CD14-positive monocyte (primary cell): ENCODE results near the gene GRIK4. TPM values are rescaled to one million over a fixed set of nuclear protein-coding genes. Genes with fewer than 3 reads are reported as not detected.

Experiments
- DNase-seq, 3 donors: peaks; one replicate each; pipeline ENCODE4 v3.0.0-alpha.2; 2011 to 2022
- H2AFZ ChIP-seq: 2 replicates; pipeline ENCODE4 v1.6.0; 2012; ENCODE audit warnings: mild to moderate bottlenecking, low read depth, low read length, inconsistent platforms; ENCODE audit not compliant: insufficient read depth, poor library complexity, severe bottlenecking
- H3K27ac ChIP-seq, 2 donors: 1 replicate in 1 of 2; 2 replicates in 1 of 2; pipeline ENCODE4 v1.5.1; 2012 to 2013; ENCODE audit warnings: low read length in 2 of 2, control low read depth in 1 of 2, inconsistent platforms in 1 of 2, low read depth in 1 of 2, mild to moderate bottlenecking in 1 of 2
- H3K27me3 ChIP-seq, 2 donors: one replicate each; pipeline versions ENCODE4 v1.6.0 to v1.6.1; 2011 to 2013; ENCODE audit warnings: low read length in 2 of 2; ENCODE audit not compliant: control insufficient read depth in 2 of 2, insufficient read depth in 2 of 2
- H3K36me3 ChIP-seq, 2 donors: replicated peaks in 1 of 2; 1 replicate in 1 of 2; 2 replicates in 1 of 2; pipeline versions ENCODE4 v1.5.1 to v1.6.1; 2012 to 2013; ENCODE audit warnings: low read length in 2 of 2, control low read depth in 1 of 2, inconsistent platforms in 1 of 2, mild to moderate bottlenecking in 1 of 2; ENCODE audit not compliant: insufficient read depth in 2 of 2, control insufficient read depth in 1 of 2
- H3K4me1 ChIP-seq, 2 donors: 1 replicate in 1 of 2; 2 replicates in 1 of 2; pipeline versions ENCODE4 v1.5.1 to v1.6.1; 2012 to 2013; ENCODE audit warnings: low read length in 2 of 2, control low read depth in 1 of 2, inconsistent platforms in 1 of 2, mild to moderate bottlenecking in 1 of 2, moderate library complexity in 1 of 2; ENCODE audit not compliant: insufficient read depth in 2 of 2, control insufficient read depth in 1 of 2
- H3K4me2 ChIP-seq: replicated peaks from 2 replicates; pipeline ENCODE3; 2012; ENCODE audit warnings: low read length, moderate library complexity, mild to moderate bottlenecking; ENCODE audit not compliant: poor library complexity, severe bottlenecking; ENCODE audit errors: extremely low read depth
- H3K4me3 ChIP-seq, 3 experiments: fragments of 200-600 bp in 1 of 3; sonication (generic) in 1 of 3; replicated peaks in 1 of 3; 1 replicate in 2 of 3; 2 replicates in 1 of 3; pipeline ENCODE4 v1.5.1; 2011 to 2013; ENCODE audit warnings: low read length in 3 of 3, mild to moderate bottlenecking in 3 of 3, control low read depth in 2 of 3, low read depth in 2 of 3, inconsistent platforms in 1 of 3, moderate library complexity in 1 of 3
- H3K79me2 ChIP-seq: 2 replicates; pipeline ENCODE4 v1.6.0; 2012; ENCODE audit warnings: mild to moderate bottlenecking, control low read depth, inconsistent platforms, low read length, moderate library complexity; ENCODE audit not compliant: insufficient read depth
- H3K9ac ChIP-seq: 2 replicates; pipeline ENCODE4 v1.6.0; 2017; ENCODE audit warnings: low read length, mild to moderate bottlenecking; ENCODE audit not compliant: insufficient read depth, poor library complexity, severe bottlenecking
- H3K9me3 ChIP-seq, 2 donors: replicated peaks in 1 of 2; 1 replicate in 1 of 2; 2 replicates in 1 of 2; pipeline versions ENCODE4 v1.5.1 to v1.6.1; 2012 to 2013; ENCODE audit warnings: low read length in 2 of 2, control low read depth in 1 of 2; ENCODE audit not compliant: control insufficient read depth in 1 of 2, insufficient read depth in 1 of 2
- H4K20me1 ChIP-seq: 2 replicates; pipeline ENCODE4 v1.6.0; 2012; ENCODE audit warnings: mild to moderate bottlenecking, low read length, control low read depth, moderate library complexity; ENCODE audit not compliant: insufficient read depth
- H3K27ac Mint-ChIP-seq, 7 donors: one replicate each; pipeline ENCODE4 v1.8.0; 2020; ENCODE audit warnings: mild to moderate bottlenecking in 7 of 7, mixed read lengths in 7 of 7, moderate library complexity in 6 of 7, inconsistent platforms in 2 of 7
- H3K27me3 Mint-ChIP-seq, 3 donors: one replicate each; pipeline ENCODE4 v1.8.0; 2021 to 2022; ENCODE audit warnings: low read depth in 3 of 3, mild to moderate bottlenecking in 3 of 3, mixed read lengths in 3 of 3, moderate library complexity in 3 of 3, inconsistent platforms in 1 of 3
- H3K36me3 Mint-ChIP-seq, 2 donors: one replicate each; pipeline ENCODE4 v1.8.0; 2020; ENCODE audit warnings: mixed read lengths in 2 of 2, inconsistent platforms in 1 of 2, mild to moderate bottlenecking in 1 of 2
- H3K4me1 Mint-ChIP-seq: one replicate; pipeline ENCODE4 v1.8.0; 2020; ENCODE audit warnings: mild to moderate bottlenecking, mixed read lengths
- H3K4me3 Mint-ChIP-seq, 2 donors: one replicate each; pipeline ENCODE4 v1.8.0; 2020; ENCODE audit warnings: mild to moderate bottlenecking in 2 of 2, mixed read lengths in 2 of 2, moderate library complexity in 1 of 2
- H3K9me3 Mint-ChIP-seq, 7 donors: one replicate each; pipeline ENCODE4 v1.8.0; 2020 to 2022; ENCODE audit warnings: mixed read lengths in 7 of 7, mild to moderate bottlenecking in 6 of 7, moderate library complexity in 6 of 7, inconsistent platforms in 2 of 7
- WGBS: methylation state at CpG from one replicate; pipeline ENCODE4 v1.1.5; 2013; ENCODE audit warnings: missing lambda C conversion rate; ENCODE audit not compliant: insufficient coverage; 5-methylcytosine and 5-hydroxymethylcytosine counted together
- intact Hi-C, 2 donors: fragments of 100-400 bp; cut with micrococcal nuclease; formaldehyde crosslinking; loops; one replicate each; pipeline versions ENCODE4 v1.15.0 to v1.15.1; 2023
- polyA plus RNA-seq, 3 donors: library from polyadenylated mRNA; depleted of rRNA in 1 of 3; unstranded in 2 of 3; stranded (reverse) in 1 of 3; fragments of 300-500 nt in 2 of 3; fragments of >200 nt in 1 of 3; fragmentation: Illumina TruSeq in 2 of 3; gene quantifications; 1 replicate in 2 of 3; 2 replicates in 1 of 3; pipeline ENCODE4 v1.2.3, GENCODE V29; 2012 to 2021
- TF ChIP-seq, protein P1 (sequence below): fragments of 200-600 bp; IDR thresholded peaks from one replicate; pipeline ENCODE4 v1.8.0; 2022; ENCODE audit warnings: antibody characterized with exemption, mild to moderate bottlenecking

Gene GRIK4
- polyA plus RNA-seq, 3 donors: not detected

DNA sequence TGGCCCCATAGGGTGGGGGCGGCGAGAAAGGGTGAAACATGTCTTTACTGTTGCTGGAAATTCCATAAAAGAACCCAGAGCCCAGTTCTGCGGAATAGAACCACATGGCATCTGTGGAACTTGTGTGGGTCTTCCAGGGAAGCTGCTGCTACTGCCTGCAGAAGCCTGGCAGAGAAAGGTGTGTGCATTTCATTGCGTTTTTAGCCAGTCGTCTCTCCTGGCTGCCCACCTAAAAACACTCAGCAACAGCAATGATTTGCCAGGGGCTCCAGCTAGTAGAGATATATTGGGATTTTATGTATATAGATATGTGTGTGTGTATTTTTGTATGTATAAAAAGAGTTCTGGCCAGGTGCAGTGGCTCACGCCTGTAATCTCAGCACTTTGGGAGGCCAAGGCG is 385.1 kb downstream of the GRIK4 start:
- TF ChIP-seq, protein P1, sequence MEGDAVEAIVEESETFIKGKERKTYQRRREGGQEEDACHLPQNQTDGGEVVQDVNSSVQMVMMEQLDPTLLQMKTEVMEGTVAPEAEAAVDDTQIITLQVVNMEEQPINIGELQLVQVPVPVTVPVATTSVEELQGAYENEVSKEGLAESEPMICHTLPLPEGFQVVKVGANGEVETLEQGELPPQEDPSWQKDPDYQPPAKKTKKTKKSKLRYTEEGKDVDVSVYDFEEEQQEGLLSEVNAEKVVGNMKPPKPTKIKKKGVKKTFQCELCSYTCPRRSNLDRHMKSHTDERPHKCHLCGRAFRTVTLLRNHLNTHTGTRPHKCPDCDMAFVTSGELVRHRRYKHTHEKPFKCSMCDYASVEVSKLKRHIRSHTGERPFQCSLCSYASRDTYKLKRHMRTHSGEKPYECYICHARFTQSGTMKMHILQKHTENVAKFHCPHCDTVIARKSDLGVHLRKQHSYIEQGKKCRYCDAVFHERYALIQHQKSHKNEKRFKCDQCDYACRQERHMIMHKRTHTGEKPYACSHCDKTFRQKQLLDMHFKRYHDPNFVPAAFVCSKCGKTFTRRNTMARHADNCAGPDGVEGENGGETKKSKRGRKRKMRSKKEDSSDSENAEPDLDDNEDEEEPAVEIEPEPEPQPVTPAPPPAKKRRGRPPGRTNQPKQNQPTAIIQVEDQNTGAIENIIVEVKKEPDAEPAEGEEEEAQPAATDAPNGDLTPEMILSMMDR: no peak
- Histone ChIP-seq H3K9ac (no peak overlapping the region), H3K27ac (no peak overlapping the region), H3K27me3 (peaks cover 0 to 2% of the 10 kb centered on the region in 2 donors), H3K79me2 (no peaks in the 10 kb centered on the region), H3K9me3 (no peaks in the 10 kb centered on the region), H3K36me3 (no peaks in the 10 kb centered on the region), H4K20me1 (no peaks in the 10 kb centered on the region), H3K4me3 (no peak overlapping the region), H2AFZ (no peak overlapping the region), H3K4me1 (no peaks in the 10 kb centered on the region), H3K4me2 (no peak overlapping the region)
- no peak overlapping the region for H3K4me3 Mint-ChIP-seq
- peaks cover 9 to 22% (median 11%) of the 10 kb centered on the region in 3 donors for H3K27me3 Mint-ChIP-seq
- intact Hi-C loops: no loop called here
- 100% methylated on average over 1 of the region's 7 CpGs for WGBS
- DNase-seq: no peak
- no peaks in the 10 kb centered on the region for H3K36me3 Mint-ChIP-seq
- peak overlapping the region in 1 of 7 donors; percentile 33 for H3K27ac Mint-ChIP-seq
- H3K9me3 Mint-ChIP-seq: peaks cover 0 to 3% (median 0%) of the 10 kb centered on the region in 7 donors
- H3K4me1 Mint-ChIP-seq: no peaks in the 10 kb centered on the region

DNA sequence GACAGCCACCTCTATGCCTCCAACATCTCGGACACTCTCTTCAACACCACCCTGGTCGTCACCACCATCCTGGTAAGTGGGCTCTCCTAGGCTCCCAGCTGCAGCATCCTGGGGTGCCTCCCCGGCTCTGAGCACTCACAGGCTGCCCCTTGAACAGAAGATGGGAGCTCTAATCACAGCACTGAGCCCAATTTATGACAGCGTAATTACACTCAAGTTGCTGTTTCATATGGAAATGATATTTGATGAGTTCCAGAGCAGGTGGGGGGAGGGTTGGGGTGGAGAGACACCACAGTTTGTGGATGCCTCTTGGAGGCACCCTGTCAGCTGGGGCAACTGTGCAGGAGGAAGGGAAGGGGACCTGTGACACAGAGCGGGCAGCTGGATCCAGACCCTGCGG is 387.0 kb downstream of the GRIK4 start:
- Mint-ChIP-seq H3K27ac (no peak overlapping the region), H3K4me3 (no peak overlapping the region)
- no peak overlapping the region for H3K9ac ChIP-seq

More for the DNA sequence above, 387.0 kb downstream of the GRIK4 start:
- intact Hi-C loops: no loop called here
- Mint-ChIP-seq H3K4me1 (no peaks in the 10 kb centered on the region), H3K27me3 (peaks cover 6 to 19% (median 11%) of the 10 kb centered on the region in 3 donors), H3K9me3 (peaks cover 0 to 1% (median 0%) of the 10 kb centered on the region in 7 donors), H3K36me3 (no peaks in the 10 kb centered on the region)
- Histone ChIP-seq H3K27ac (no peak overlapping the region), H3K27me3 (no peaks in the 10 kb centered on the region), H3K4me1 (no peaks in the 10 kb centered on the region), H3K4me3 (no peak overlapping the region), H3K9me3 (no peaks in the 10 kb centered on the region), H3K79me2 (no peaks in the 10 kb centered on the region), H2AFZ (no peak overlapping the region), H4K20me1 (no peaks in the 10 kb centered on the region), H3K36me3 (no peaks in the 10 kb centered on the region), H3K4me2 (no peak overlapping the region)
- 89% methylated on average over 4 of the region's 6 CpGs for WGBS
- DNase-seq: no peak
- TF ChIP-seq, protein P1: no peak
